Measurements from ENCODE around the gene OR14C36. TPM values are rescaled to one million over a fixed set of nuclear protein-coding genes. Genes with fewer than 3 reads are reported as not detected.

The OR14C36 gene
- total and polyA plus RNA-seq, 9 of the 15 experiments (the other 6 are each of a cell fraction or from before 2014, with no cell fraction given): not detected

DNA sequence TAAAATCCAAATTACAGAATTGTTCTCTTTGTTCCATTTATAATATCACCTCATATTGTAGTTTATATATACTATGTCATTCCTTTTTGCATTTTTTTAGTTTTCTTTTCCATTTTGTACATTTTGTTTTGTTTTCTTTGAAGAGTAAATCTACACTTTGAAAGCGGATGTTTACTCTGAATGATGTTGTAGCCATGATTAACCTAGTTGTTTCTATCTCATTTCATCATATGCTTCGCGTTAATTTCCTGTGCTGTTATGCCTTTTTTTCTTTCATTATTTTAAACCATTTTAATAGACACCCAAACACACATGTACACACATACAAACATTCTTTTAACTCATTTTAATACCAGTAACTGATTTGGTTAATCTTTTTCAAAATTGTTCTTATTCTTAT is 32.3 kb downstream of the OR14C36 start (continued):
- TF ChIP-seq CEBPG (CRISPR knock-in tag; IDR thresholded peaks at IDR 0.05) (no peak), CEBPG (tag; conservative IDR thresholded peaks at IDR 0.05 in 1 of 2, IDR thresholded peaks at IDR 0.05 in 1 of 2) (peak in 1 of 2 experiments; percentile 36; a peak in 1 of 4 replicates), PTTG1 (tag; IDR thresholded peaks at IDR 0.05; ENCODE audit: low read depth) (no peak), SIN3A (IDR thresholded peaks at IDR 0.05; ENCODE audit: borderline replicate concordance in 2 of 2, control insufficient read depth in 1 of 2, low read depth in 2 of 2, low read length in 2 of 2) (no peak), TEAD2 (tag; IDR thresholded peaks at IDR 0.05) (no peak), CREM (IDR thresholded peaks at IDR 0.05; ENCODE audit: low read depth) (no peak), PHF20 (IDR thresholded peaks at IDR 0.05; ENCODE audit: partially characterized antibody) (no peak), POLR2G (IDR thresholded peaks at IDR 0.05; ENCODE audit: low read depth, low read length) (no peak), CBFA2T2 (conservative IDR thresholded peaks at IDR 0.05) (no peak), MAZ (CRISPR knock-in tag; conservative IDR thresholded peaks at IDR 0.05 in 1 of 2, IDR thresholded peaks at IDR 0.05 in 1 of 2) (no peak), ZFP1 (CRISPR knock-in tag; IDR thresholded peaks at IDR 0.05) (no peak), KLF1 (tag; IDR thresholded peaks at IDR 0.05) (no peak), DIDO1 (tag; IDR thresholded peaks at IDR 0.05; ENCODE audit: low read depth) (no peak), ZNF253 (CRISPR knock-in tag; conservative IDR thresholded peaks at IDR 0.05) (no peak), RBM34 (IDR thresholded peaks at IDR 0.05; ENCODE audit: borderline replicate concordance, insufficient read depth, low read length) (no peak), FOXM1 (IDR thresholded peaks at IDR 0.05; ENCODE audit: low read depth) (no peak), FOXM1 (CRISPR knock-in tag; IDR thresholded peaks at IDR 0.05; ENCODE audit: low read depth) (no peak), POLR3A (IDR thresholded peaks at IDR 0.05; ENCODE audit: borderline replicate concordance, extremely low read depth, insufficient read depth, insufficient read length) (no peak)
- TF ChIP-seq, protein P1, sequence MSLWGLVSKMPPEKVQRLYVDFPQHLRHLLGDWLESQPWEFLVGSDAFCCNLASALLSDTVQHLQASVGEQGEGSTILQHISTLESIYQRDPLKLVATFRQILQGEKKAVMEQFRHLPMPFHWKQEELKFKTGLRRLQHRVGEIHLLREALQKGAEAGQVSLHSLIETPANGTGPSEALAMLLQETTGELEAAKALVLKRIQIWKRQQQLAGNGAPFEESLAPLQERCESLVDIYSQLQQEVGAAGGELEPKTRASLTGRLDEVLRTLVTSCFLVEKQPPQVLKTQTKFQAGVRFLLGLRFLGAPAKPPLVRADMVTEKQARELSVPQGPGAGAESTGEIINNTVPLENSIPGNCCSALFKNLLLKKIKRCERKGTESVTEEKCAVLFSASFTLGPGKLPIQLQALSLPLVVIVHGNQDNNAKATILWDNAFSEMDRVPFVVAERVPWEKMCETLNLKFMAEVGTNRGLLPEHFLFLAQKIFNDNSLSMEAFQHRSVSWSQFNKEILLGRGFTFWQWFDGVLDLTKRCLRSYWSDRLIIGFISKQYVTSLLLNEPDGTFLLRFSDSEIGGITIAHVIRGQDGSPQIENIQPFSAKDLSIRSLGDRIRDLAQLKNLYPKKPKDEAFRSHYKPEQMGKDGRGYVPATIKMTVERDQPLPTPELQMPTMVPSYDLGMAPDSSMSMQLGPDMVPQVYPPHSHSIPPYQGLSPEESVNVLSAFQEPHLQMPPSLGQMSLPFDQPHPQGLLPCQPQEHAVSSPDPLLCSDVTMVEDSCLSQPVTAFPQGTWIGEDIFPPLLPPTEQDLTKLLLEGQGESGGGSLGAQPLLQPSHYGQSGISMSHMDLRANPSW (CRISPR knock-in tag; IDR thresholded peaks at IDR 0.05): no peak
- TF ChIP-seq, protein P2, sequence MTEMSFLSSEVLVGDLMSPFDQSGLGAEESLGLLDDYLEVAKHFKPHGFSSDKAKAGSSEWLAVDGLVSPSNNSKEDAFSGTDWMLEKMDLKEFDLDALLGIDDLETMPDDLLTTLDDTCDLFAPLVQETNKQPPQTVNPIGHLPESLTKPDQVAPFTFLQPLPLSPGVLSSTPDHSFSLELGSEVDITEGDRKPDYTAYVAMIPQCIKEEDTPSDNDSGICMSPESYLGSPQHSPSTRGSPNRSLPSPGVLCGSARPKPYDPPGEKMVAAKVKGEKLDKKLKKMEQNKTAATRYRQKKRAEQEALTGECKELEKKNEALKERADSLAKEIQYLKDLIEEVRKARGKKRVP (CRISPR knock-in tag; IDR thresholded peaks at IDR 0.05): peak; percentile 51; the same call in 1 of the 2 replicates
